GM12873 (cell line): ENCODE measurements around the gene FGD6.

Experiments
- TF ChIP-seq, protein P1 (sequence below): IDR thresholded peaks from 2 replicates; pipeline ENCODE4 v1.5.1; 2012; ENCODE audit warnings: low read depth, mild to moderate bottlenecking, moderate library complexity, low read length, control low read depth; ENCODE audit not compliant: insufficient read depth; ENCODE audit errors: missing control alignments

Gene FGD6

DNA sequence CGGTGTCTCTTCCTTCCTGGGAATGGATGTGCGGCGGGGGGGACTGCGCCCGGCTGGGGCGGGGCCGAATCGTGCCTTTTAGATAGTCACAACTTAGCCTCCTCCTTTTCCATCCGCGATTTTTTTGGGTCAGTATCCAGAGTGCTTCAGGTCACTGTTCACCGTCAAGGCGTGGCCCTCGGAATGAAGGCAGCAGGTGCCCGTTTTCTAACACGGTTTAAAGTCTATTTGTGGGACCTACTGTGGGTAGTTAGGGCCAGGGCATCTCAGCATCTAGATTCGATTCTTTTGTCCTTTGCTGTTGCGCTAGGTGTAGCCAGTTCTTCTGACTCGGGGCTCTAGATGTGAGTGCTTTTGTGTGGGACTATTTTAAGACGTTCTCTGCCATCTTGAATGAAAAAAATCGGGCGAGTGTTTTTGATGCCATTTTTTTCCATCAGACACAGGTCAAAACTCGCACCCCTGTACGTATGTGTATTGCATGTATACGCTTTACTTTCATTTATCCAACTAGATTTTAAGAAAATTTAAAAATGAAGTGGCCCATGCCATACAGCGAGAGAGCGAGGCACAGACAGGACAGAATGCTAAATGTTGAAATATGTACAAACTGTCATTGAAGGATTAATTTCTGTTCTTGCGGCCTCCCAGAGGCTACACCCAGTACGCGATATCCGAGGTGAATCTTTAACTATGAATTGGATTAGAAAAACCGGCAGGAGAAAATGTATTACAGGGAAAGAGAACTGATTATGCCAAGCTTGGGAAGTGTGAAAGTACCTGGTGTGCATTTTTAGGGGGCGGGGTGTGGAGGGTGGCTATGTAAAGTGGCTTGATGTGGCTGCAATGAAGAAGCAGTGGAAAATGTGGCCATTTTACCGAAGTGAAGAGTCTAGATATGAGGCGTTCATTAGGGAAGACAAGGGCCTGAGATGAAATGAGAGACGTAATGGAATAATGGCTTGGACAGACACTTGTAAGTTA, 1.2 kb upstream of the FGD6 start:
- TF ChIP-seq, protein P1, sequence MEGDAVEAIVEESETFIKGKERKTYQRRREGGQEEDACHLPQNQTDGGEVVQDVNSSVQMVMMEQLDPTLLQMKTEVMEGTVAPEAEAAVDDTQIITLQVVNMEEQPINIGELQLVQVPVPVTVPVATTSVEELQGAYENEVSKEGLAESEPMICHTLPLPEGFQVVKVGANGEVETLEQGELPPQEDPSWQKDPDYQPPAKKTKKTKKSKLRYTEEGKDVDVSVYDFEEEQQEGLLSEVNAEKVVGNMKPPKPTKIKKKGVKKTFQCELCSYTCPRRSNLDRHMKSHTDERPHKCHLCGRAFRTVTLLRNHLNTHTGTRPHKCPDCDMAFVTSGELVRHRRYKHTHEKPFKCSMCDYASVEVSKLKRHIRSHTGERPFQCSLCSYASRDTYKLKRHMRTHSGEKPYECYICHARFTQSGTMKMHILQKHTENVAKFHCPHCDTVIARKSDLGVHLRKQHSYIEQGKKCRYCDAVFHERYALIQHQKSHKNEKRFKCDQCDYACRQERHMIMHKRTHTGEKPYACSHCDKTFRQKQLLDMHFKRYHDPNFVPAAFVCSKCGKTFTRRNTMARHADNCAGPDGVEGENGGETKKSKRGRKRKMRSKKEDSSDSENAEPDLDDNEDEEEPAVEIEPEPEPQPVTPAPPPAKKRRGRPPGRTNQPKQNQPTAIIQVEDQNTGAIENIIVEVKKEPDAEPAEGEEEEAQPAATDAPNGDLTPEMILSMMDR, result no peak

DNA sequence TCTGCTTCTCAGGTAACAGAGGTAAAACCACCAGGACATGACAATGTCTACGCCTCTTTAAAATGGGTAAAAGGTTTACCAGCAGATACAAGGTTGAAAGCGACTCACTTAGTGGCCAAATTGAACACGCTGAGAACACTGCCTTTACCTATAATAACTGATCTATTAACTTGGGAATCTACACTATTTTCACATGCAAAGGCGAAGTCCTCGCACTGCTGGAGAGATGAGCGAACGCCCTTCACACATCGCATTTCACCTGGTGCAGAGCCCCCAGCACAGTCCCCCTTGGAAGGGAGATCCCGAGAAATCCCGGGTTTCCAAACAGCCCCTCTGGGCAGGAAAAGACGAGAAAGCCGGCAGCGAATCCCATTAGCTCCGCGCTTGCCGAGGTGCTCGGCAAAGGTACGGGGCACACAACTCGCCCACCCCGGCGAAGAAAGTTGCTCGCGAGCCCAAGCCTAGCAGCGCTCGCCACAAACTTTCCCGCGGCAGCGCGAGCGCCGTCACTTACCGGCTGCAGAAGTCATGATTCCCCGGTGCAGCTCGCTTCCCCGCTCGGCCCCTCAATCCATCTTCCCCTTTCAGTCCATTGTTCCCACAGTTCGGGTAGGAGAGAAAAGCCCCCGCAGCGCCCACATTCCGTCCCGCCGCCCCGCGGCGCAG, 423 bp downstream of the FGD6 start:
- TF ChIP-seq, protein P1, result no peak

DNA sequence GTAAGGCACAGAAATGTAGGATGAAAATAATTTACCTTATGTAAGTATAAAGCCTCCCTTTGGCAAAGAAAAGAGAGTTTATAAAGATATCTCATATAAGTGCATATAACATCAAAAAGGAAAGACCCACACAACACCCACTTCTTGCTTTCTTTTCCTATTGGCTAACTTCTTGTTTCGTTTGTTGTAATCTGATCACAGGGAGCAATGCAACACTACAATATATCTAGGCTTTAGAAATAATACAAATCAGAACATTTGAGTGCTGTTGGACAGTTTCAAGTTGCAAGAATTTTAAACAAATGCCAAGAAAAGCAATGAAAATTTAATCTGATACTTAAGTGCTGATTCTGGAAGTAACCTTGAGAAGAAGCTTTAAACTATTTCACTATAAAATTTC, 1.3 kb downstream of the FGD6 start:
- TF ChIP-seq, protein P1, result no peak

DNA sequence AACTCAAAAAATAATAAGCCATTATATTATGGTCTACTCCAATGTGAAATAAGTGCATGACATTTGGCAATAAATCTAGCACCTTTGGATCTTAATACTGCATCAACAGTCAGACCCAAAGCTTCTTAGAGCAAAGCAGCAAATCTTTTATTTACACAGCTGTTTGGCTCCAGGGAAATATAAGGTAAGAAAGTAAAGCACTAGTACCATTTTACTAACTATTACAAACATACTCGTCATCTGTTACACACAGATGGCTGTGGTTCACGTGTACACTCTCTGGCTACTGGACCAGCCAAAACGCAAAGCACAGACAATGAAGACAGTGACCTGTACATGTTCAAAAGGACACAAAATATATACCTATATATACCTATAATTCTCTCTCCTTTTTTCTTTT, 2.8 kb downstream of the FGD6 start:
- TF ChIP-seq, protein P1, result no peak

DNA sequence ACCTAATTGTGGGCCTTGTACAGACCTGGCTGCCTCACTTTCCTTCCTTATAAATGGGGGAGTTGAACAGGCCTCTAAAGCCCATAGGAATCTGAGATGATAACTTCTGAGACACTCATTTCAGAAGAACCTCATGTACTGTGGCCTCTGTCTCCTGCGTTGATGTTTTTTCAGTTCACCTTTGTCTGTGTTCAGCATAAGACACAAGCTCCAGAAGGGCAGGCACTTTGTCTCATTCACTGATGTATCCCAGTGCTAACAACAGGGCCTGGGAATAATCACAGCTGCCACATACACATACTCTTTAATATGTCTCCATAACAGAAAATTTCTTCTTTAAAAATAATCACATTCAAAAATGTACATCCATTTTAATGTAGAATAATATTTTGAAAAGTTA, 3.3 kb downstream of the FGD6 start:
- TF ChIP-seq, protein P1, result no peak

DNA sequence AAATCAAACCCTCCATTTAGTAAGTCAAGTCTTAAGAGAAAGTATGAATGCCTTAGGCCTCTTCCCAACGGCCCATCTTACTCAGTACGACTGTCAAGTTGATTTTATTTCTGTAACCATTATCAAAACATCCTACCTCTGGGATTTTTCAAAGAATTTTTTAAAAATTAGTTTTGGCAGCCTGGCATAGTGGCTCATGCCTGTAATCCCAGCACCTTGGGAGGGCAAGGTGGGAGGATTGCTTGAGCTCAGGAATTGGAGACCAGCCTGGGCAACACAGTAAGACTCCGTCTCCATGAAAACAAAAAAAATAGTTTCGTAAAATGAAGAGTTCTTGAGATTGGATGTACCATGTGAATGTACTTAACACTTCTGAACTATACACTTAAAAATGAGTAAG, 4.1 kb downstream of the FGD6 start:
- TF ChIP-seq, protein P1, result no peak

DNA sequence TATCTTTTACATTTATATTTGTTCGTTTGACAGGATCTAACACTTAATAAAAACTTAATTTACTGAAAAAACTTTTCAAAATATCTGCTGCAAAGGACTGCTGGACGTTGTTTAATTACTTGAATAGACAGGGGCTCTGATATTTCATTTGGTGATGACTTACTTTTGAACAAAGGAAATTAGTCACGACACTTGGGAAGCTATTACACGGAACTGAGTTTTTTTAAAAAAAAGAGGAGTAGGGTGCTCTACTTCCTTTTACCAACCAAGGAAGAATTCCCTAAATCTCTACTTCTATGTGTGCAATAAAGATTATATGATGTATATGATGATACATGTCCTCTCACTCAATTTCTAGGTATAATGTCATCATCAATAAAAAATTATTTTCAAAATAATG, 4.7 kb downstream of the FGD6 start:
- TF ChIP-seq, protein P1, result no peak
